ENCODE results near the gene TMEM131. TPM values are rescaled to one million over a fixed set of nuclear protein-coding genes. Genes with fewer than 3 reads are reported as not detected.
"Not testable (repeated sequence)": the region's sequence is repeated elsewhere in the genome, so short reads cannot be mapped to it uniquely, and the experiment has no call there.

Gene TMEM131
- total RNA-seq, 6 donors from 2014 or later, result 30.5 to 67.5 (median 39.7) TPM

GRCh38 chr2:97919858-97920257, 75.9 kb downstream of the TMEM131 start:
- no peak for TF ChIP-seq POLR2AphosphoS5 (IDR thresholded peaks at IDR 0.05)
- no peak for TF ChIP-seq CTCF (IDR thresholded peaks at IDR 0.05)
- TF ChIP-seq EP300 (IDR thresholded peaks at IDR 0.05), result no peak
- TF ChIP-seq POLR2A (IDR thresholded peaks at IDR 0.05), result no peak
- H3K27ac ChIP-seq, result no peak overlapping the region
- no peak for ATAC-seq (ENCODE audit: low FRiP score in 2 of 2)
- H3K4me1 ChIP-seq, result peaks cover 0 to 4% (median 0%) of the 10 kb centered on the region in 4 donors
- H3K27me3 ChIP-seq, result no peaks in the 10 kb centered on the region
- 97 to 100% methylated on average over 3 of the region's 3 CpGs for WGBS, 2 donors
- DNase-seq, result no peak
- no peak overlapping the region for H3K4me3 ChIP-seq
- H3K36me3 ChIP-seq, result peaks cover 0 to 11% (median 6%) of the 10 kb centered on the region in 4 donors
- no peaks in the 10 kb centered on the region for H3K9me3 ChIP-seq

GRCh38 chr2:97918818-97919217, 76.9 kb downstream of the TMEM131 start:
- no peak for ATAC-seq (ENCODE audit: low FRiP score in 2 of 2)
- no peaks in the 10 kb centered on the region for H3K9me3 ChIP-seq
- 92 to 95% methylated on average over 4 of the region's 4 CpGs for WGBS, 2 donors

GRCh38 chr2:97917668-97918067, 78.1 kb downstream of the TMEM131 start:
- H3K9me3 ChIP-seq; H3K36me3 ChIP-seq; H3K27ac ChIP-seq; H3K4me1 ChIP-seq; DNase-seq; H3K27me3 ChIP-seq; ATAC-seq (ENCODE audit: low FRiP score in 2 of 2); H3K4me3 ChIP-seq: not testable (repeated sequence)
- 98 to 99% methylated on average over 7 of the region's 7 CpGs for WGBS, 2 donors

More at GRCh38 chr2:97918818-97919217, 76.9 kb downstream of the TMEM131 start:
- Histone ChIP-seq H3K27ac (no peak overlapping the region), H3K4me1 (peaks cover 0 to 4% (median 0%) of the 10 kb centered on the region in 4 donors), H3K36me3 (peaks cover 0 to 5% (median 0%) of the 10 kb centered on the region in 4 donors), H3K27me3 (no peaks in the 10 kb centered on the region), H3K4me3 (no peak overlapping the region)
- TF ChIP-seq POLR2AphosphoS5 (IDR thresholded peaks at IDR 0.05) (no peak), EP300 (IDR thresholded peaks at IDR 0.05) (no peak), POLR2A (IDR thresholded peaks at IDR 0.05) (no peak), CTCF (IDR thresholded peaks at IDR 0.05) (no peak)
- no peak for DNase-seq

GRCh38 chr2:97914691-97915213, 81.0 kb downstream of the TMEM131 start:
- DNase-seq, result no peak
- Histone ChIP-seq H3K4me3 (no peak overlapping the region), H3K27ac (no peak overlapping the region), H3K9me3 (no peaks in the 10 kb centered on the region), H3K27me3 (no peaks in the 10 kb centered on the region), H3K4me1 (peaks cover 0 to 10% (median 6%) of the 10 kb centered on the region in 4 donors), H3K36me3 (no peaks in the 10 kb centered on the region)
- 88 to 89% methylated on average over 5 of the region's 5 CpGs for whole genome bisulfite sequencing, 2 donors
- ATAC-seq (ENCODE audit: low FRiP score in 2 of 2), result no peak
- TF ChIP-seq EP300 (IDR thresholded peaks at IDR 0.05), result no peak
- TF ChIP-seq POLR2AphosphoS5 (IDR thresholded peaks at IDR 0.05), result no peak
- TF ChIP-seq POLR2A (IDR thresholded peaks at IDR 0.05), result no peak
- TF ChIP-seq CTCF (IDR thresholded peaks at IDR 0.05), result no peak

- ATAC-seq (ENCODE audit: low FRiP score in 2 of 2) (no peak), DNase-seq (no peak)
- no peaks in the 10 kb centered on the region for H3K9me3 ChIP-seq
- no peaks in the 10 kb centered on the region for H3K36me3 ChIP-seq
- peaks cover 0 to 10% (median 6%) of the 10 kb centered on the region in 4 donors for H3K4me1 ChIP-seq
- no peak overlapping the region for H3K27ac ChIP-seq
- TF ChIP-seq EP300 (IDR thresholded peaks at IDR 0.05), result no peak
- TF ChIP-seq POLR2A (IDR thresholded peaks at IDR 0.05), result no peak
- no peak for TF ChIP-seq CTCF (IDR thresholded peaks at IDR 0.05)
- TF ChIP-seq POLR2AphosphoS5 (IDR thresholded peaks at IDR 0.05), result no peak
- no peaks in the 10 kb centered on the region for H3K27me3 ChIP-seq
- H3K4me3 ChIP-seq, result no peak overlapping the region
- 89 to 91% methylated on average over 2 of the region's 2 CpGs for WGBS, 2 donors
These were observed 81.9 kb downstream of the TMEM131 start for GRCh38 chr2:97913846-97914245.

All from upper lobe of left lung (tissue), 6 donors.